Measurements from ENCODE around the gene IMPACT.

The IMPACT gene

GRCh38 chr18:24474406-24474805, 47.9 kb downstream of the IMPACT start:
- no peak for DNase-seq (ENCODE audit: insufficient read length, low spot score)
- FAIRE-seq, result no peak

- no peak for DNase-seq (ENCODE audit: insufficient read length, low spot score)
- no peak for FAIRE-seq
These were observed 49.6 kb downstream of the IMPACT start for GRCh38 chr18:24475926-24476589.

GRCh38 chr18:24479371-24479770, 52.9 kb downstream of the IMPACT start:
- no peak for FAIRE-seq
- no peak for DNase-seq (ENCODE audit: insufficient read length, low spot score)

- FAIRE-seq (no peak), DNase-seq (ENCODE audit: insufficient read length, low spot score) (no peak)
These were observed 56.4 kb downstream of the IMPACT start for GRCh38 chr18:24482821-24483220.

GRCh38 chr18:24485681-24486080, 59.2 kb downstream of the IMPACT start:
- DNase-seq (ENCODE audit: insufficient read length, low spot score), result no peak
- no peak for FAIRE-seq

- FAIRE-seq (no peak), DNase-seq (ENCODE audit: insufficient read length, low spot score) (no peak)
These were observed 60.2 kb downstream of the IMPACT start for GRCh38 chr18:24486684-24487083.

- FAIRE-seq (no peak), DNase-seq (ENCODE audit: insufficient read length, low spot score) (peak; percentile 30)
These were observed 62.5 kb downstream of the IMPACT start for GRCh38 chr18:24488824-24489493.

GRCh38 chr18:24490539-24490938, 64.1 kb downstream of the IMPACT start:
- DNase-seq (ENCODE audit: insufficient read length, low spot score), result no peak
- no peak for FAIRE-seq

GRCh38 chr18:24491927-24492834, 65.7 kb downstream of the IMPACT start:
- FAIRE-seq, result no peak
- DNase-seq (ENCODE audit: insufficient read length, low spot score), result no peak

GRCh38 chr18:24494586-24494985, 68.1 kb downstream of the IMPACT start:
- no peak for FAIRE-seq
- no peak for DNase-seq (ENCODE audit: insufficient read length, low spot score)

- no peak for FAIRE-seq
- DNase-seq (ENCODE audit: insufficient read length, low spot score), result no peak
These were observed 70.7 kb downstream of the IMPACT start for GRCh38 chr18:24497031-24497754.

GRCh38 chr18:24499814-24500213, 73.3 kb downstream of the IMPACT start:
- DNase-seq (ENCODE audit: insufficient read length, low spot score) (no peak), FAIRE-seq (no peak)

- no peak for DNase-seq (ENCODE audit: insufficient read length, low spot score)
- no peak for FAIRE-seq
These were observed 73.7 kb downstream of the IMPACT start for GRCh38 chr18:24500217-24500616.

- DNase-seq (ENCODE audit: insufficient read length, low spot score) (no peak), FAIRE-seq (no peak)
These were observed 74.3 kb downstream of the IMPACT start for GRCh38 chr18:24500766-24501165.

GRCh38 chr18:24502667-24503523, 76.4 kb downstream of the IMPACT start:
- DNase-seq (ENCODE audit: insufficient read length, low spot score) (no peak), FAIRE-seq (no peak)

Measured in HTR-8/SVneo (cell line).